Esophagus squamous epithelium (tissue), 5 donors: ENCODE data around the gene HOXA10. TPM values are rescaled to one million over a fixed set of nuclear protein-coding genes. Genes with fewer than 3 reads are reported as not detected.

Source experiments
- DNase-seq: peaks from one replicate; lab custom pipeline; 2025; lab: John Stamatoyannopoulos, UW
- H3K27ac ChIP-seq, 4 donors: fragments of 200-600 bp; sonication (generic); one replicate each; pipeline ENCODE4 v1.5.1; 2016 to 2019; ENCODE audit warnings: mild to moderate bottlenecking in 1 of 4
- H3K27me3 ChIP-seq, 4 donors: fragments of 200-600 bp; sonication (generic); 1 replicate in 3 of 4; 2 replicates in 1 of 4; pipeline versions ENCODE4 v1.5.1 to v1.6.0; 2017 to 2021; ENCODE audit warnings: antibody characterized with exemption in 1 of 4
- H3K36me3 ChIP-seq, 3 donors: fragments of 200-600 bp; sonication (generic); one replicate each; pipeline ENCODE4 v1.5.1; 2016 to 2019
- H3K4me1 ChIP-seq, 3 donors: fragments of 200-600 bp; sonication (generic); one replicate each; pipeline ENCODE4 v1.5.1; 2017 to 2019
- H3K4me3 ChIP-seq, 4 donors: fragments of 200-600 bp; sonication (generic); 1 replicate in 3 of 4; 2 replicates in 1 of 4; pipeline ENCODE4 v1.5.1; 2016 to 2019; ENCODE audit warnings: mild to moderate bottlenecking in 2 of 4, moderate library complexity in 1 of 4
- H3K9me3 ChIP-seq, 3 donors: fragments of 200-600 bp; sonication (generic); one replicate each; pipeline ENCODE4 v1.5.1; 2016 to 2019
- POLR2A ChIP-seq, 4 donors: fragments of 450-650 bp; IDR thresholded peaks; one replicate each; pipeline ENCODE4 v1.6.1; 2017; ENCODE audit warnings: antibody characterized with exemption in 4 of 4, mild to moderate bottlenecking in 4 of 4, moderate library complexity in 3 of 4
- WGBS, 2 donors: methylation state at CpG; one replicate each; pipeline ENCODE4 v1.1.5; 2018; 5-methylcytosine and 5-hydroxymethylcytosine counted together
- intact Hi-C: fragments of 100-400 bp; cut with DNase I; formaldehyde crosslinking; loops from one replicate; pipeline ENCODE4 v1.15.0; 2022
- total RNA-seq, 4 donors: library from RNA; depleted of rRNA; stranded (reverse); fragments of >200 nt; gene quantifications; one replicate each; pipeline ENCODE4 v1.1.0, GENCODE V29; 2016
- TF ChIP-seq, protein P1 (sequence below), 6 experiments: fragments of 450-650 bp in 4 of 6; fragments of 200-600 bp in 2 of 6; sonication (generic) in 2 of 6; IDR thresholded peaks; one replicate each; pipeline ENCODE4 v1.5.1; 2016 to 2019; ENCODE audit warnings: antibody characterized with exemption in 6 of 6, mild to moderate bottlenecking in 4 of 6, moderate library complexity in 4 of 6
- donor health status: DM: yes; HTN: yes; CAD: no.

HOXA10 gene
- total RNA-seq, 4 donors from 2014 or later = not detected

DNA sequence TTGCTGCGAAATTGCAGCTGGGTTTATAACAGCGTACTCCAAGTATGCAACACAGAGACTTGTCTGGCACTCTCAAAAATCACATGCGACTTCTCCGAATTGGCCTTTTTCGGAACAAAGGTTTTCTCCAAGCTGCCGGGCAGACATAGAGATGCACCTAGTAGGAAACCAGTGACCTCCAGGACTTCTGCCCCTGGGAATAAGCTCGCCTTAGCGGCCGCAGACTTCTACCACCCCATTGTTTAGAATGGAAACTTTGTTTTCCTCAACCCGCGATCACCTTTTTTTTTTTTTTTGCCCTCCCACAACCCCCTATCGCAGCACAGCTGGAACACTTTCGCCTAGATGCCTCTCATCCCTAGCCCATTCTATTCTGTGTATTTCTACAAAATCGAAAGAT, 4.9 kb upstream of the HOXA10 start:
- intact Hi-C loops = no loop called here
- H3K27me3 ChIP-seq = peaks cover 28 to 100% (median 71%) of the 10 kb centered on the region in 4 donors
- WGBS, 2 donors = 65 to 71% methylated on average over 14 of the region's 14 CpGs
- H3K27ac ChIP-seq = no peak overlapping the region
- no peaks in the 10 kb centered on the region for H3K36me3 ChIP-seq
- no peak for DNase-seq
- no peak overlapping the region for H3K4me3 ChIP-seq
- peaks cover 18 to 31% (median 20%) of the 10 kb centered on the region in 3 donors for H3K4me1 ChIP-seq
- H3K9me3 ChIP-seq = no peaks in the 10 kb centered on the region
- no peak for TF ChIP-seq POLR2A (IDR thresholded peaks at IDR 0.05)
- TF ChIP-seq, protein P1, sequence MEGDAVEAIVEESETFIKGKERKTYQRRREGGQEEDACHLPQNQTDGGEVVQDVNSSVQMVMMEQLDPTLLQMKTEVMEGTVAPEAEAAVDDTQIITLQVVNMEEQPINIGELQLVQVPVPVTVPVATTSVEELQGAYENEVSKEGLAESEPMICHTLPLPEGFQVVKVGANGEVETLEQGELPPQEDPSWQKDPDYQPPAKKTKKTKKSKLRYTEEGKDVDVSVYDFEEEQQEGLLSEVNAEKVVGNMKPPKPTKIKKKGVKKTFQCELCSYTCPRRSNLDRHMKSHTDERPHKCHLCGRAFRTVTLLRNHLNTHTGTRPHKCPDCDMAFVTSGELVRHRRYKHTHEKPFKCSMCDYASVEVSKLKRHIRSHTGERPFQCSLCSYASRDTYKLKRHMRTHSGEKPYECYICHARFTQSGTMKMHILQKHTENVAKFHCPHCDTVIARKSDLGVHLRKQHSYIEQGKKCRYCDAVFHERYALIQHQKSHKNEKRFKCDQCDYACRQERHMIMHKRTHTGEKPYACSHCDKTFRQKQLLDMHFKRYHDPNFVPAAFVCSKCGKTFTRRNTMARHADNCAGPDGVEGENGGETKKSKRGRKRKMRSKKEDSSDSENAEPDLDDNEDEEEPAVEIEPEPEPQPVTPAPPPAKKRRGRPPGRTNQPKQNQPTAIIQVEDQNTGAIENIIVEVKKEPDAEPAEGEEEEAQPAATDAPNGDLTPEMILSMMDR (IDR thresholded peaks at IDR 0.05) = no peak

- intact Hi-C loops = no loop called here
- no peak overlapping the region for H3K27ac ChIP-seq
- no peaks in the 10 kb centered on the region for H3K36me3 ChIP-seq
- H3K9me3 ChIP-seq = no peaks in the 10 kb centered on the region
- H3K27me3 ChIP-seq = peaks cover 30 to 100% (median 70%) of the 10 kb centered on the region in 4 donors
- no peak for TF ChIP-seq POLR2A (IDR thresholded peaks at IDR 0.05)
- TF ChIP-seq, protein P1 (IDR thresholded peaks at IDR 0.05) = no peak
- peaks cover 19 to 31% (median 22%) of the 10 kb centered on the region in 3 donors for H3K4me1 ChIP-seq
- H3K4me3 ChIP-seq = no peak overlapping the region
- WGBS, 2 donors = 87% methylated on average over 6 of the region's 6 CpGs
- DNase-seq = no peak
Observed at GRCh38 chr7:27178366-27178765, 4.2 kb upstream of the HOXA10 start.

- no peak for TF ChIP-seq POLR2A (IDR thresholded peaks at IDR 0.05)
- TF ChIP-seq, protein P1 (IDR thresholded peaks at IDR 0.05) = no peak
- H3K9me3 ChIP-seq = no peaks in the 10 kb centered on the region
- no peak overlapping the region for H3K27ac ChIP-seq
- WGBS, 2 donors = 82 to 85% methylated on average over 4 to 5 of the region's 5 CpGs
- no peaks in the 10 kb centered on the region for H3K36me3 ChIP-seq
- DNase-seq = no peak
- intact Hi-C loops = no loop called here
- peaks cover 18 to 31% (median 27%) of the 10 kb centered on the region in 3 donors for H3K4me1 ChIP-seq
- no peak overlapping the region for H3K4me3 ChIP-seq
- peaks cover 30 to 100% (median 69%) of the 10 kb centered on the region in 4 donors for H3K27me3 ChIP-seq
Observed at GRCh38 chr7:27177795-27178320, 3.7 kb upstream of the HOXA10 start.

DNA sequence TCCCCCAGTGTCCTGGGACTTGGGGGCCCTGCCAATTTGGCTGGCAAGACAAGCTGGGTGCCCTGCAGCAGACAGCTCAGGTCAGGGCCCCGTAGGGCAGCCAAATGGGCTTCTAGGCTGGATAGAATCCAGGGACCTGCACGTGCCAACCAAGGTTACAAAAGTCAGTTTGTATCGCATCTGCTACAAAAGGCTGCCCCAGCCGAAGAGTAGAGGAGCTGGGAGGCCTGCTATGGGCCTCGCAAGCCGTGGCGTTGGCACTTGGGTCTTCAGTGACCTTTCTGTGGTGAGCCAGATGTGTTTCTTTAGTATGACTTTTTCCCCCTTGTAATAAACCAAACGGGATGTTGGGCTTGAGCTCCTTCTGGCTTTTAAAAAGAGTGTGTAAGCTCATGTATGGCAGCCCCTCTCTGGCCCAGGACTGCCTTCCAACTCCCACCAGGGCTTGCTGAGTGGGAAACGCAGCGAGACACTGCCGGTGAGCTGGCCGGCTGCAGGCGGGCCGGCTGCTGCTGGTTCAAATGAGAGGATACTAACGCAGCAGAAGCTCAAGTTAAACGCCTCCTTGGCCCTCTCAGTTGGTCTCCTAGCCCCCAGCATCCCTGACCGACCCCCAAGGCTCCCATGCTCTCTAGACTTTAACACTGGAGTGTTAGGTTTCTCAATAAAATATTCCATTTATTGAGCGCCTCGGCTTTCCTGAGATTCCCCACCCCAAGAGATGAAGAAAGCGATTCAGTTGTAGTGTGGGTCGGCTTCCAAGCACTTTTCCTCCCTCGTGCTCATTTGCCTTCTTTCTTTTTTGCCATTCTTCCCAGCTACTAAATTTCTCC, 3.1 kb upstream of the HOXA10 start:
- Histone ChIP-seq H3K27ac (no peak overlapping the region), H3K4me3 (no peak overlapping the region), H3K4me1 (peaks cover 21 to 36% (median 31%) of the 10 kb centered on the region in 3 donors)

More for the DNA sequence above, 3.1 kb upstream of the HOXA10 start:
- intact Hi-C loops = no loop called here
- no peaks in the 10 kb centered on the region for H3K36me3 ChIP-seq
- no peak for TF ChIP-seq POLR2A (IDR thresholded peaks at IDR 0.05)
- TF ChIP-seq, protein P1 (IDR thresholded peaks at IDR 0.05) = no peak
- 84 to 85% methylated on average over 19 to 22 of the region's 22 CpGs for WGBS, 2 donors
- H3K9me3 ChIP-seq = no peaks in the 10 kb centered on the region
- H3K27me3 ChIP-seq = peaks cover 35 to 100% (median 68%) of the 10 kb centered on the region in 4 donors
- DNase-seq = no peak
